Stimulated activated naive CD4-positive, alpha-beta T cell (primary cell): ENCODE results near the gene NUP93.

ENCODE experiments used
- DNase-seq, 6 experiments: peaks; one replicate each; lab custom pipeline; 2025; lab: John Stamatoyannopoulos, UW

NUP93 gene

DNA sequence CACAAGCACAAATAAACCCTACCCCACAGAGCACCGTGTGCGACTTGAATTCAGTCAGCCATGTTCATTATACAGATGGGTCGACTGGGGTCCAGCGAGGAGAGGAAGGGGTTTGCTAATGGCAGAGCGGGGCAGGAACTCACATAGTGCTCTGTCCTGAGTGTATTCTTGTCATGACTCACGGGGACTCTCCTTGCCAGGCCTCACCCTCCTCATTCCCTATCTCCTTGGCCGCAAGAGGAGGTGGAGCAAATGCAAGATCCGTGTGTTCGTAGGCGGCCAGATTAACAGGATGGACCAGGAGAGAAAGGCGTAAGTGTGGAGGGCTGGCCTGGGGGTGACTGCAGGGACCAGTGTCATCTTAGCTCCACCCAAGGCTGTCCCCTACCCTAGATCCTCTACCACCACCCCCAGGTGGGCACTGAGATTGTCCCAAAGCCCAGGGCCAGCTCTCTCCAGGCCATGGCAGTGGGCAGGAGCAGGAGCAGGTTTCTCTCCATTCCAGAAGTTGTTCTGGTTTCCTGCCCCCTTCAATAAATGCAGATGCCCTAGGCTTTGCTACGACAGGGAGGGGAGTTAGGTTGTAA is 164.5 kb downstream of the NUP93 start:
- DNase-seq = no peak

DNA sequence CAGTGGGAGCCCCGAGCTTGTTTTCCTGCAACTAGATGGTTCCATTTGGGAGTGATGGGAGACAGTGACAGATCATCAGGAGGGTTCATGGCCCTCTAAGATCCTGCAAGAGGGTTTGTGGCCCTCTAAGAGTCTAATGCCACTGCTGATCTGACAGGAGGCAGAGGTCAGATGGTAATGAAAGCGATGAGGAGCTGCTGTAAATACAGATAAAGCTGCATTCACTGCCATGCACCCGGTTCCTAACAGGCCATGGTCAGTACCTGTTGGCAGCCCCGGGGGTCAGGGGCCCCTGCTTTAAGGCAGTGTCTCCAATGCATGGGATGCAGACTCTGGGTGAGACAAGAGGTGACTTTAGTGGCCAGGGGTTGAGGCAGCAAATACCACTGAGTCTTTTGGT is 165.9 kb downstream of the NUP93 start:
- no peak for DNase-seq

GRCh38 chr16:56896244-56896643 is 166.3 kb downstream of the NUP93 start:
- no peak for DNase-seq

GRCh38 chr16:56897026-56897799 is 167.3 kb downstream of the NUP93 start:
- no peak for DNase-seq

DNA sequence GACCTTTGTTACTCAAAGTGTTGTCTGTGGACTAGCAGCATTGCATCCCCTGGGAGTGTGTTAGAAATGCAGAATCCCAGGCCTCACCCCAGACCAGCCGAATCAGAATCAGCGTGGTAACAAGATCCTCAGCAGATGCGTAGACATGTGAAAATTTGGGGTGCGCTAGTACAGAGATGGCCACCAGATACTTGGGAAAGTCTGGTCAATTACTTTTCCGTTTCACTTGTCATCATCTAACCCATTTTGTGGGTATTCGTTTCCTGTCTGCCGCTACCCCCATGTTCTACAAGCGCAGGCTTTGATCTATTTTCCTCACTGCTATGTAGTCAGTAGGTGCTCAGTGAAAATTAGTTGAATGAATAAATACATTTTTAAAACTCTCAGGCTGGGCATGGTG is 168.9 kb downstream of the NUP93 start:
- DNase-seq = no peak
